Neural crest cell (in vitro differentiated cells): Measurements from ENCODE around the gene SNRNP25. TPM values are rescaled to one million over a fixed set of nuclear protein-coding genes. Genes with fewer than 3 reads are reported as not detected.
A peak's percentile ranks its signal among the peaks of the same experiment; 100 is the strongest.

ENCODE experiments used
- DNase-seq: peaks from one replicate; pipeline ENCODE4 v3.0.0; 2021; ENCODE audit warnings: low read depth, mixed read lengths, low spot score
- H3K27ac Mint-ChIP-seq: one replicate; pipeline ENCODE4 v1.8.0; 2021; ENCODE audit warnings: mild to moderate bottlenecking, mixed read lengths; ENCODE audit not compliant: unreplicated experiment
- H3K27me3 Mint-ChIP-seq: 2 replicates; pipeline ENCODE4 v1.8.0; 2021; ENCODE audit warnings: low read depth, mild to moderate bottlenecking, mixed read lengths
- H3K36me3 Mint-ChIP-seq: 2 replicates; pipeline ENCODE4 v1.8.0; 2021; ENCODE audit warnings: low read depth, mild to moderate bottlenecking, mixed read lengths
- H3K4me1 Mint-ChIP-seq: 2 replicates; pipeline ENCODE4 v1.8.0; 2021; ENCODE audit warnings: mixed read lengths
- H3K4me3 Mint-ChIP-seq: one replicate; pipeline ENCODE4 v1.8.0; 2021; ENCODE audit warnings: mild to moderate bottlenecking, mixed read lengths
- H3K9me3 Mint-ChIP-seq: 2 replicates; pipeline ENCODE4 v1.8.0; 2021; ENCODE audit warnings: mixed read lengths
- total RNA-seq: library from RNA; stranded (reverse); gene quantifications from 2 replicates; pipeline ENCODE4 v1.2.1, GENCODE V29; 2021
- TF ChIP-seq, protein P1 (sequence below): fragments of 200-600 bp; sonication (generic); conservative IDR thresholded peaks from 2 replicates; pipeline ENCODE4 v1.5.0; 2021; ENCODE audit warnings: antibody characterized with exemption, mild to moderate bottlenecking

SNRNP25 gene
- total RNA-seq, 1 donor from 2014 or later: 85.6 TPM

DNA sequence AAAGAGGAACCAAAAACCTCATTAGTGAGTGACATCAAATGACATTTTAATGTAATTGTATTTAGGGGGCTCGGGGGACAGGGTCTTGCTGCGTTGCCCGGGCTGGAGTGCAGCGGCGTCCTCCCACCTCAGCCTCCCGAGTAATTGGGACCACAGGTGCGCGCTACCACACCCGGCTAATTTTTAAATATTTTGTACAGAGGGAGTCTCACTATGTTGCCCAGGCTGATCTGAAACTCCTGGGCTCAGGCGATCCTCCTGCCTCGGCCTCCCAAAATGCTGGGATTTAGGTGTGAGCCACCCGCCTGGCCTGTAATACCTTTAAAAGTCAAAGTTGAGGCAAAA lies 581 bp downstream of the SNRNP25 start:
- TF ChIP-seq, protein P1, sequence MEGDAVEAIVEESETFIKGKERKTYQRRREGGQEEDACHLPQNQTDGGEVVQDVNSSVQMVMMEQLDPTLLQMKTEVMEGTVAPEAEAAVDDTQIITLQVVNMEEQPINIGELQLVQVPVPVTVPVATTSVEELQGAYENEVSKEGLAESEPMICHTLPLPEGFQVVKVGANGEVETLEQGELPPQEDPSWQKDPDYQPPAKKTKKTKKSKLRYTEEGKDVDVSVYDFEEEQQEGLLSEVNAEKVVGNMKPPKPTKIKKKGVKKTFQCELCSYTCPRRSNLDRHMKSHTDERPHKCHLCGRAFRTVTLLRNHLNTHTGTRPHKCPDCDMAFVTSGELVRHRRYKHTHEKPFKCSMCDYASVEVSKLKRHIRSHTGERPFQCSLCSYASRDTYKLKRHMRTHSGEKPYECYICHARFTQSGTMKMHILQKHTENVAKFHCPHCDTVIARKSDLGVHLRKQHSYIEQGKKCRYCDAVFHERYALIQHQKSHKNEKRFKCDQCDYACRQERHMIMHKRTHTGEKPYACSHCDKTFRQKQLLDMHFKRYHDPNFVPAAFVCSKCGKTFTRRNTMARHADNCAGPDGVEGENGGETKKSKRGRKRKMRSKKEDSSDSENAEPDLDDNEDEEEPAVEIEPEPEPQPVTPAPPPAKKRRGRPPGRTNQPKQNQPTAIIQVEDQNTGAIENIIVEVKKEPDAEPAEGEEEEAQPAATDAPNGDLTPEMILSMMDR: no peak
- DNase-seq: no peak
- peaks cover 32% of the 10 kb centered on the region for H3K4me1 Mint-ChIP-seq
- no peaks in the 10 kb centered on the region for H3K27me3 Mint-ChIP-seq
- no peak overlapping the region for H3K27ac Mint-ChIP-seq
- H3K4me3 Mint-ChIP-seq: peak overlapping the region; percentile 97
- peaks cover 23% of the 10 kb centered on the region for H3K36me3 Mint-ChIP-seq
- no peaks in the 10 kb centered on the region for H3K9me3 Mint-ChIP-seq

- Mint-ChIP-seq H3K4me1 (peaks cover 31% of the 10 kb centered on the region), H3K4me3 (peak overlapping the region; percentile 97), H3K9me3 (no peaks in the 10 kb centered on the region), H3K27me3 (no peaks in the 10 kb centered on the region), H3K27ac (no peak overlapping the region), H3K36me3 (peaks cover 19% of the 10 kb centered on the region)
- TF ChIP-seq, protein P1: no peak
- DNase-seq: no peak
Measured at GRCh38 chr16:55571-56136, 2.0 kb downstream of the SNRNP25 start.

DNA sequence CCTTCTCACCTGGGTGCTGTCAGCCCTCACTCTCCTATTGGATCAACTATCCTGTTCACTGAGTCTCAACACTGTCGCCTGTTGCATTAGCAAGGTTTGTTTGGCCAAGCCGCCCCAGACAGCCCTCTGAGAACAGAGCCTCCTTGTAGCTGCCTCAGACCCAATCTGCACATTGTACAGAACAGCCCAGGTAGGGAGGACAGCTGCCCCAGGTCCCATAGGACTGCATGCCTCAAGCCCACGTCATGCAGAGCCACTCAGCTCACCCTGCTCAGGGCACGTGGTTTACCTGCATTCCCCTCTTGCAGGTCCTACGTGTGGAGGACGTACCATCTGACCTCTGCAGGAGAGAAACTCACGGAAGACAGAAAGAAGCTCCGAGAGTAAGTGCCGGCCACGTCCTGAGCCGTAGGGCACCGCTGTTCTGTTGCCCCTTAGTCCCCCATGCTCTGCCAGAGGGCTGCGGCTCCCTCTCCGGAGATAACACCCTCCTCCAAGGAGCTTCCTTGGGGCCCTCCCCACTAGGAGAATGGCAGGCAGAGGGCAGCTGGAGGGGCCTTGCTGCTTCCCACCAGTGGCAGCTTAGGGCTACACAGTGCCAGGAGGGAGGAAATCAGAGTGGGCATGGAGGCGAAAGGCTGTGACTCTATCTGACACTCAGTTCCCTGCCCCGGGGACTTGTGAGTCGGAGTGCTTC lies 2.8 kb downstream of the SNRNP25 start:
- no peaks in the 10 kb centered on the region for H3K27me3 Mint-ChIP-seq
- TF ChIP-seq, protein P1: no peak
- H3K36me3 Mint-ChIP-seq: peaks cover 12% of the 10 kb centered on the region
- peaks cover 24% of the 10 kb centered on the region for H3K4me1 Mint-ChIP-seq
- no peaks in the 10 kb centered on the region for H3K9me3 Mint-ChIP-seq
- H3K4me3 Mint-ChIP-seq: peak overlapping the region; percentile 74
- no peak overlapping the region for H3K27ac Mint-ChIP-seq
- no peak for DNase-seq

GRCh38 chr16:57711-58110 lies 4.1 kb downstream of the SNRNP25 start:
- Mint-ChIP-seq H3K4me3 (peak overlapping the region; percentile 31), H3K27me3 (no peaks in the 10 kb centered on the region), H3K27ac (no peak overlapping the region), H3K9me3 (no peaks in the 10 kb centered on the region), H3K4me1 (peaks cover 19% of the 10 kb centered on the region), H3K36me3 (peaks cover 10% of the 10 kb centered on the region)
- TF ChIP-seq, protein P1: no peak
- no peak for DNase-seq

- no peak for DNase-seq
- TF ChIP-seq, protein P1: no peak
- Mint-ChIP-seq H3K27ac (no peak overlapping the region), H3K27me3 (no peaks in the 10 kb centered on the region), H3K4me1 (peaks cover 10% of the 10 kb centered on the region), H3K36me3 (peaks cover 7% of the 10 kb centered on the region), H3K9me3 (no peaks in the 10 kb centered on the region), H3K4me3 (no peak overlapping the region)
Measured at GRCh38 chr16:58491-59439, 5.1 kb downstream of the SNRNP25 start.
